Activated CD4-positive, alpha-beta T cell treated with anti-CD3 and anti-CD28 coated beads, Interleukin-2, Interleukin-4, amounts not matched to agents 100 ng/mL and 50 ng/mL, durations not matched to agents 16 hours and 8 hours (primary cell): ENCODE data around the gene BCDIN3D.
A peak's percentile ranks its signal among the peaks of the same experiment; 100 is the strongest.
"Not testable (repeated sequence)": the region's sequence is repeated elsewhere in the genome, so short reads cannot be mapped to it uniquely, and the experiment has no call there.

Experiments used
- DNase-seq: peaks from one replicate; pipeline ENCODE4 v3.0.0-alpha.2; 2020; ENCODE audit warnings: low spot score

Gene BCDIN3D

GRCh38 chr12:49855890-49856289 is 13.0 kb upstream of the BCDIN3D start:
- not testable (repeated sequence) for DNase-seq

DNA sequence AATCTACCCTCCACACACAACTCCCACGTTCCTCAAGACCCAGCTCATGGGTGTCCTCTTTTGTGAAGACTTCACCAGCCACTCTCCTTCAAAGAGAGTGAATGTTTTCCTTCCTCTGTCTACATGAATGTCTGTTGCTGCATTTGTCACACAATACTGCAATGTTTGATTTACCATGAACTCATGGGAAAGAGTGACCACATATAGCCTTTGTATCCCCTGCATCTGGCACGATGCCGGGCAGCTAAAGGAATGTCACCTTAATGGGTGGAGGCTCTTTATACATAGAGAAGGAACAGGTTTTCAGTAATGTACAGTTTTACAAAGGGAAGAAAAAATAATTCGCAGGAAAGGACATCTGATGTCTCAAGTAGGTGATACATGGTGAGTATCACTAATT is 12.1 kb upstream of the BCDIN3D start:
- DNase-seq, result no peak

GRCh38 chr12:49853671-49854070 is 10.8 kb upstream of the BCDIN3D start:
- DNase-seq, result no peak

DNA sequence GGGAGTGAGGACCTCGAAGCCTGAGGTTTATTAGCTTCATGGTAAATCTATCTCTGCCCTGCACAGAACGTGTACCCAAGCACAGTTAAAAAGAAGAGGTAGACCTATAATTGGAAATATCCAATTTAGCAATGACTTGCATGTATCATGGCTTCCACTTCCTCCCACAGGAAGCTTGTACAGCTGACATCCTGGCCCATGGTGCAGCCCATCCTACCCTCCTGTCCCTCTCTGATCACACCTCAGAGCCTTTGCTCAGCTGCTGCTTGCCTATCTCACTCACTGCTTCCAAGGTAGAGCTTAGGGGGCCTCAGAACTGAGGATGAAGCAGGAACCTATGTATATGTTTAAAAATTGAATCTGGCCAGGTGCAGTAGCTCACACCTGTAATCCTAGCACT is 4.3 kb upstream of the BCDIN3D start:
- no peak for DNase-seq

DNA sequence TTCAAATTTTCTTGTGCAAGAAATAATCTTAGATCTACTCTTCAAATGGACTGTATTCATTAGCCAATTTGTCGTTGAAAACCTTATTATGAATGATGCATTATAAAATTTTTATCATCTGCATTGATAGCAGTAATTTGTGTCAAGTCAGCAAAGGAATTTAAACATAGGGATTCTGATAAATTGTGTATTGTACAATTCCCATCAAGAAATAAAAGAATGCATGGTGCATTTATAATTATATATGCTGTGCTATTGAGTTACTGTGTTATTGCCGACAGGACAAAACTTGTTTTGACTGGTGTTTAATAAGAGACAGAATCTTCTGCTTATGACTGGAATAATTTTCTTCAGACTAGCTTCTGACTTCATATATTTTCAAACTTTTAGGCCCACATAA is 3.1 kb upstream of the BCDIN3D start:
- DNase-seq, result no peak

- DNase-seq, result no peak
Measured at GRCh38 chr12:49843876-49844437, 1.1 kb upstream of the BCDIN3D start.

DNA sequence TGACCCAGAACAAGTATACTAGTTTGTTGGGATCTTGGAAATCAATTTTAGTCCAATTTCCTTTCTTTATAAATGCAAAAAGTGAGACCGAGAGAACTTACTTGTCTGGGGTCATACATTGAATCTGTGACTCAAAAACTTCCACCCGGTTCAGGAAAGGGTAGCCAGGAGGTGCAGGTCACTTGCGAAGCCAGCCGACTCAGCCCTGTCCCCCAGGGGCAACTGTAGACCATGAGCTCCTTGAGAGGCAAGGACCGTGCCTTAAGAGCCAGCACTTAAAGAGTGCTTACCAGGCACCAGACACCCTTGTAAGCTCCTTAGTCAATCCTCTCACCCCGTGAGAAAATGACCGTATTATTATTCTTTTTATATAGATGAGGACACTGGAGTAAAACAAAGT is 505 bp upstream of the BCDIN3D start:
- DNase-seq, result no peak

DNA sequence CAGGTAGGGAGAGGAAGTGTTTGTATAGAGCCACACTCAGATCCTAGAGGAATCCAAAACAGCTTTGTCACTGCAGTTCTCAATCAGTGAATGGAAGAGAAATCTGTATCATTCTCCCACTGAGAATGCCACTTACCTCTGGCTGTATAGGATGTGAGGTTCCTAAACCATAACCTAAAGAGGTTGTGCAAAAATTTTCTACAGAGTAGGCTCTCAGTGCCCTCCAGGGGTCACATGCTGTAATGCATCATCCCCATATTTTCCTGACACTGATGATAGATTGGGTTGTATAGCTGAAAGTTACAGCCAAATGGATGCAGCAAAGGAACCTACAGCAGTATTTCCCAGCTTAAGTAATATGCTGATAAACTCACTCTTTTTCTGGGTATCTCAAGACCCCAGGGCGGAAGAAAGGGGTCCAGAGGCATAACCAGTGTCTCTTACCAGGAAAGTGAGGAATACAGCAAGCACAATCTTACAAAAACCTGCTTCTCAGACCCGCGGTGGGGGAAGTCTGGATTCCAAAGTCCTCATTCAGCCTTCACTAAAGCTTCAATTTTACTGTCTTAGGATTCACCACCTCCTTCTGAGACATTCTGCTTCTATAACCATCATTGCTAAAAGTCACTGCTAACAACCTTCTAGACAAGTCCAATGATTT is 3.8 kb downstream of the BCDIN3D start:
- DNase-seq, result peak; percentile 50

DNA sequence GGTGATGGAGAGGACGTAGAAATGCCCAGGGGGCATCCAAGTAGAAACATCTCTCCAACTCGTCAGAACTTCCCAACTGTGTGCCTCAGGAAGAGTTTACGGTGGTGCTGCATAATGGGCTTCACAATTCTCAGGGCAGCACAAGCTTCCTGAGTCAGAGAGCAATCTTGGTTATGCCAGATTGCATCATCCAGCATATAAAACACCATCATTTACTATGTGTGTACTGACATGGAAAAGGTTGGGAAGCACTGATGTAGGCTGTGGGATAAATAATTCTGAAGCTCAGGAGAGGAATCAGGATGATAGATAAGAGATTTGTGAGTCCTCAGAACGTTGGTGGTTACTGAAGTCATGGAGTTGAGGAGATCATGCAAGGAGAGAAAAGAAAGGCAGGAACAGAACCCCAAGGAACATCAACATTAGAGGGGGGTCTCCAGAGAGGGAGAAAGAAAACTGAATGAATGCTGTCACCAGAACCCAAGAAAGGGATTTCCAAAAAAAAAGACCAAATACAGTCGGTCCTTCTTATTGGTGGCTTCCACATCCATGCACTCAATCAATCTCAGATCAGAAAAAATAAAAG is 10.0 kb downstream of the BCDIN3D start:
- no peak for DNase-seq

DNA sequence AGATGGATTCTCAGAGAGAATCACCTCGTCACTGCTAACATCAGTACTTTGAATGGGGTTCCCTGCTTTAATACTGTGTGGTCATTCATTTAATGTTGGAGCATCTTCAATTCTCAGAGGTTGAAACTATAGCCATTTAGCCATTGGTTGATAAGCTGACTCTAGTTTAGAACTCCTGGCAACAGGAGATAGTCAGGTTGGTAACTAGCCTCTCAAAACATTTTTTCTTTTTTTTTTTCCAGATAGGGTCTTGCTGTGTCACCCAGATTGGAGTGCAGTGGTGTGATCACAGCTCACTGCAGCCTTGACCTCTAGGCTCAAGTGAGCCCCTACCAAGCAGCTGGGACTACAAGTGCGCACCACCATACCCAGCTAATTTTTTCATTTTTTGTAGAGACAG is 11.2 kb downstream of the BCDIN3D start:
- no peak for DNase-seq

GRCh38 chr12:49828133-49829091 is 14.5 kb downstream of the BCDIN3D start, which contains the start of gene NCKAP5L:
Gene NCKAP5L (minus strand): TSS chr12:49828413. CDS start chr12:49804044, 24,369 bp downstream.
- DNase-seq, result peak; percentile 94

- DNase-seq, result peak; percentile 18
Measured at GRCh38 chr12:49827401-49828099, 15.4 kb downstream of the BCDIN3D start.

- no peak for DNase-seq
Measured at GRCh38 chr12:49827051-49827400, 15.9 kb downstream of the BCDIN3D start.

DNA sequence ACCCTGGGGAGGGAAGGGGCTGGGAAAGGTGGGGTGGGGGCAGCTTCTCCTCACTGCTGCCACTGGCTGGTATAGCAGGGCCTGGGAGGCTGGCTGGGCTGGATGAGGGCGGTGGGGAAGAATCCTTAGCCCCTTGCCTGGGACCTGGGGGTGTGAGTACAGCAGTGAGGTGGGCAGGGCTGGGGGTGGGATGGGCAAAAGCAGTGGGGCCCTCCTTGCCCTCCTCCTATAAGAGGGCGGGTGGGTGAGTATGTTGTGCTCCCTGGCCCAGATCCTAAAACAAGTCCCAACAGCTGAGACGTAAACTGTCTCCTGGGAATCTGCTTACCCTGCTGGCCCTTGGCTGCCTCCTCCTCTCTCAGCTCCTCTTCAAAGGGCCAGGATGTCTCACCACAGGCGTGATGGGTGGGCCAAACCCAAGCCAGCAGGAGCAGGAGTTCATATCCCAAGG is 16.9 kb downstream of the BCDIN3D start:
- DNase-seq, result no peak

DNA sequence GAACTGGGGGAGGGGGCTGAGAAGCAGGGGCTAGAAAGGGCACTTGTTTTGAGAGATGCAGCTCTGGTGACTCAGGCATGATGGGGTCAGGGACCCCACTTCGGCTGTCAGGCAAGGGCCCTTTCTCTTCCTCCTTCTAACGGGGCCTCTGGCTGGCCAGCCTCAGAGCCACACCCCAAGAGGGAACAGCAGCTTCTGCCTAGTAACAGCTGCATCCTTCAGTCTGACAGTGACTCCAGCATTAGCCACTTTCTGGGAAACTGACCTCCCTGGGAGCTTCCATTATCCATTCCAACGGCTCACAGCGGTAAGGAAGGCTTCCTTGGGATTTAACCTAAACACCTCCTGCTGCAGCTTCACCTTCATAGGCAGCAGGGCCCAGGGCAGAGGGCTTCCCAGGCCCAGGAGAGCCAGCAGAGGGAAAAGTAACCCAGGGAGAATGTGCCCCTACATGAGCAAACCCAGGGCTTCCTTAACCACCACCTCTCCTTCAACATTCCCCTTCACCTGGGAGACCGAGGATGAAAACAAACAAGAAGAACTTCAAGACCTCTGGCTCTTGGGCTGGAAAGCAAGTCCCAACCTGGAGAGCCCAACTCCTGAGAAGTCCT is 17.4 kb downstream of the BCDIN3D start:
- no peak for DNase-seq

DNA sequence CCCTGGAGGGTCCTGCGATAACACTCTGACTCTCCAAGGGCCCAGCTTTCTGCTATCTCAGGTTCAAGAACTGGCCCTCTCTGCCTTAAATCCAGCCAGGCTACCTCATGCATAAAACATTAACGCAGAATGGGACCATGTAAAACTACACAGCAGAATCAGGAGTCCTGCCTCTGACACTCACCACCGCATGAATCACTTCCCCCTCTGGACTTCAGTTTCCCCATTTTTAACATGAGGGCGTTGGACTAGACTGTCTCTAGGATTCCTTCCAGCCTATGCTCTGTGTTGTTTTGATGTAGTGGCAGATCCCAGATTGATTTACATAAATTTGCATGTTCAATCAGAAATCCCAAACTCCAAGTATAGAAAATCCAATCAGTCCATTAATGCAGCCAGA is 18.0 kb downstream of the BCDIN3D start:
- no peak for DNase-seq

DNA sequence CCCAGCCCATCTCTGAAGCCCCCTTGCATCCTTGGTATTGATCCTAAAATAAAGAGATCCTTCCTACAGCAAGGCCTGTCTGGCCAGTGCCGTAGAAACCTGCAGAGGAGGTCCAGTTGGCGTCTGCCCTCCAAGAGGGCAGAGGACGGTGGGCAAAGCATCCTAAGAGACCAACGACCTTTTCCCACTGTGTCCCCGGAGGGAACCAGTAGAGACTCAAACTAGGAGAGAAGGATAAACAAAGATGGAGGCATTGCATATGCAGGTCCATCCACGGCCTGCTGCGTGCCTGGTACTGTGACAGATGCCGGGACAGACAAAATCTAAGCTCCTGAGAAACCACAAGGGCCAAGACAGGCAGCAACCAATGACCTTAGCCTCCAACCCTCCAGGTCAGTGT is 18.5 kb downstream of the BCDIN3D start:
- DNase-seq, result no peak

- DNase-seq, result no peak
Measured at GRCh38 chr12:49823951-49824350, 19.0 kb downstream of the BCDIN3D start.

- DNase-seq, result no peak
Measured at GRCh38 chr12:49823350-49823749, 19.6 kb downstream of the BCDIN3D start.

GRCh38 chr12:49821373-49822287 is 21.3 kb downstream of the BCDIN3D start:
- no peak for DNase-seq
